H1 (cell line): ENCODE results near the gene CCL26. TPM values are rescaled to one million over a fixed set of nuclear protein-coding genes. Genes with fewer than 3 reads are reported as not detected.

Experiments used
- BACH1 ChIP-seq: IDR thresholded peaks from 2 replicates; pipeline ENCODE4 v1.6.1; 2012; ENCODE audit warnings: low read length, improper control_type of control experiment
- EP300 ChIP-seq, 2 experiments: IDR thresholded peaks; 1 replicate in 1 of 2; 2 replicates in 1 of 2; pipeline ENCODE4 v1.6.1; 2011 to 2012; ENCODE audit warnings: low read depth in 2 of 2, low read length in 2 of 2, mild to moderate bottlenecking in 2 of 2, borderline replicate concordance in 1 of 2, inconsistent platforms in 1 of 2, moderate library complexity in 1 of 2
- HDAC2 ChIP-seq, 2 experiments: fragments of 300-600 bp in 1 of 2; sonication (generic) in 1 of 2; IDR thresholded peaks; 2 replicates each; pipeline ENCODE4 v1.6.1; 2011 to 2012; ENCODE audit warnings: low read depth in 2 of 2, low read length in 2 of 2, mild to moderate bottlenecking in 2 of 2, moderate library complexity in 2 of 2, borderline replicate concordance in 1 of 2, inconsistent platforms in 1 of 2
- PHF8 ChIP-seq: fragments of 200-600 bp; sonication (generic); conservative IDR thresholded peaks from 2 replicates; pipeline ENCODE4 v1.7.1; 2012; ENCODE audit warnings: low read depth, mild to moderate bottlenecking, inconsistent platforms, low read length, moderate library complexity
- SIN3A ChIP-seq, 2 experiments: IDR thresholded peaks in 1 of 2; conservative IDR thresholded peaks in 1 of 2; 2 replicates each; pipeline ENCODE4 v1.6.1; 2011 to 2012; ENCODE audit warnings: low read length in 2 of 2, improper control_type of control experiment in 1 of 2, low read depth in 1 of 2, mild to moderate bottlenecking in 1 of 2
- SIRT6 ChIP-seq: IDR thresholded peaks from one replicate; pipeline ENCODE4 v1.7.1; 2012; ENCODE audit warnings: low read length, inconsistent platforms
- TAF7 ChIP-seq: optimal IDR thresholded peaks from 2 replicates; pipeline ENCODE3; 2011; ENCODE audit warnings: low read depth, mild to moderate bottlenecking, inconsistent platforms, low read length, moderate library complexity, borderline replicate concordance
- polyA plus RNA-seq, 7 experiments: library from polyadenylated mRNA; depleted of rRNA in 3 of 7; stranded (reverse) in 5 of 7; unstranded in 2 of 7; fragments of >200 nt in 5 of 7; fragments of 200-250 nt in 2 of 7; gene quantifications; 1 replicate in 5 of 7; 2 replicates in 1 of 7; 4 replicates in 1 of 7; pipeline versions ENCODE4 v1.2.1 to v1.2.3, GENCODE V29; 2011 to 2013; ENCODE audit warnings: missing spikeins in 2 of 7, mixed read lengths in 2 of 7
- total RNA-seq: library from RNA; stranded (reverse); fragmentation: NEBNext Ultra II Directional; extraction: Animal tissue kit (Norgen Biotek cat#: 25700); gene quantifications from 2 replicates; pipeline ENCODE4 v1.2.1, GENCODE V29; 2021
- TF ChIP-seq, protein P1 (sequence below): fragments of 300-600 bp; sonication (generic); IDR thresholded peaks from 2 replicates; pipeline ENCODE4 v1.7.1; 2012; ENCODE audit warnings: low read length, moderate library complexity, mild to moderate bottlenecking, inconsistent platforms; ENCODE audit not compliant: insufficient replicate concordance

CCL26 gene
- total and polyA plus RNA-seq, 2 of the 8 experiments (the other 6 are each of a cell fraction or from before 2014, with no cell fraction given), result 8.7 to 14.9 TPM

DNA sequence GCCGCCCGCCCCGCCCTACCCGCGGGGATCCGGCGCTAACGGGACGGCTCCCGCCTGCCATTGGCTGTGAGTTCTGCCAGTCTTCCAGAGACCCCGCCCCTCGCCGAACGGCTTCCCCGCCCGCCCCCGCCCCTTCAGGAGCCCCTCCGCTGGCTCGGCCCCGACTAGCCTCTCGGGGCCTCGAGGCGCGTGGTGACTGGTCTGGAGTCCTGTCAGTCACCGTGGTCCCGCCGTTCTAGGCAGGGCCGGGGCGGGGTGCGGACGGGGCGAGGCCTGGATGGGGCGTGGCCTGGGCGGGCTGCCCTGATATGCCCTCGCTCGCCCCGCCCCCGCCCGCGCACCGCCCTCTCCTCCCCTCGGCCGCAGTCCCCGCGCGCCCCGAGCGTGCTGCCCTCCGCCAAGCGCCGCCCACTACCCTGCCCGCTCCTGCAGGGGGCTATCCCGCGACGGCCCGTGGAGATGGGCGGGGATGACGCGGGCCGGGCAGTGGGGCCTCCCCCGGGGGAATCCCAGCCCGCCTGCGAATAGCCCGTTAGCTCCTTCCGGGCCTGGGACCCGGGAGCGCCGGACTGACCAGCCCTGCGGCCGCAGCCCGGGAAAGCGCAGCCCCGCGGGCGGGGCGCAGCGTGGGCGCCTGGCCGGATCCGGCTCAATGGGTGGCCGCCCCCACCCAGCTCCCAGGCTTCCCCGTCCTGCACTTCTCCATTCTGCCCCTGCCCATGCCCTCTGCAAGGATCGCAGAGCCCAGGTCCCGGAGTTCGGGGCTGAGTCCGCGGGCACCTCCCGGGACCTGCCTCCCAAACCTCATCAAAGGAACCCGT is 32.8 kb downstream of the CCL26 start (continued):
- 0 out of 4 replicates have a peak, but pooled peaks of 1 of the 2 experiments have one; percentile 31 for TF ChIP-seq SIN3A (conservative IDR thresholded peaks at IDR 0.05 in 1 of 2, IDR thresholded peaks at IDR 0.05 in 1 of 2; ENCODE audit: low read depth in 1 of 2, low read length in 2 of 2)
- no peak for TF ChIP-seq EP300 (IDR thresholded peaks at IDR 0.05; ENCODE audit: borderline replicate concordance in 1 of 2, low read depth in 2 of 2, low read length in 2 of 2)
- peak; percentile 26 for TF ChIP-seq TAF7
- TF ChIP-seq, protein P1, sequence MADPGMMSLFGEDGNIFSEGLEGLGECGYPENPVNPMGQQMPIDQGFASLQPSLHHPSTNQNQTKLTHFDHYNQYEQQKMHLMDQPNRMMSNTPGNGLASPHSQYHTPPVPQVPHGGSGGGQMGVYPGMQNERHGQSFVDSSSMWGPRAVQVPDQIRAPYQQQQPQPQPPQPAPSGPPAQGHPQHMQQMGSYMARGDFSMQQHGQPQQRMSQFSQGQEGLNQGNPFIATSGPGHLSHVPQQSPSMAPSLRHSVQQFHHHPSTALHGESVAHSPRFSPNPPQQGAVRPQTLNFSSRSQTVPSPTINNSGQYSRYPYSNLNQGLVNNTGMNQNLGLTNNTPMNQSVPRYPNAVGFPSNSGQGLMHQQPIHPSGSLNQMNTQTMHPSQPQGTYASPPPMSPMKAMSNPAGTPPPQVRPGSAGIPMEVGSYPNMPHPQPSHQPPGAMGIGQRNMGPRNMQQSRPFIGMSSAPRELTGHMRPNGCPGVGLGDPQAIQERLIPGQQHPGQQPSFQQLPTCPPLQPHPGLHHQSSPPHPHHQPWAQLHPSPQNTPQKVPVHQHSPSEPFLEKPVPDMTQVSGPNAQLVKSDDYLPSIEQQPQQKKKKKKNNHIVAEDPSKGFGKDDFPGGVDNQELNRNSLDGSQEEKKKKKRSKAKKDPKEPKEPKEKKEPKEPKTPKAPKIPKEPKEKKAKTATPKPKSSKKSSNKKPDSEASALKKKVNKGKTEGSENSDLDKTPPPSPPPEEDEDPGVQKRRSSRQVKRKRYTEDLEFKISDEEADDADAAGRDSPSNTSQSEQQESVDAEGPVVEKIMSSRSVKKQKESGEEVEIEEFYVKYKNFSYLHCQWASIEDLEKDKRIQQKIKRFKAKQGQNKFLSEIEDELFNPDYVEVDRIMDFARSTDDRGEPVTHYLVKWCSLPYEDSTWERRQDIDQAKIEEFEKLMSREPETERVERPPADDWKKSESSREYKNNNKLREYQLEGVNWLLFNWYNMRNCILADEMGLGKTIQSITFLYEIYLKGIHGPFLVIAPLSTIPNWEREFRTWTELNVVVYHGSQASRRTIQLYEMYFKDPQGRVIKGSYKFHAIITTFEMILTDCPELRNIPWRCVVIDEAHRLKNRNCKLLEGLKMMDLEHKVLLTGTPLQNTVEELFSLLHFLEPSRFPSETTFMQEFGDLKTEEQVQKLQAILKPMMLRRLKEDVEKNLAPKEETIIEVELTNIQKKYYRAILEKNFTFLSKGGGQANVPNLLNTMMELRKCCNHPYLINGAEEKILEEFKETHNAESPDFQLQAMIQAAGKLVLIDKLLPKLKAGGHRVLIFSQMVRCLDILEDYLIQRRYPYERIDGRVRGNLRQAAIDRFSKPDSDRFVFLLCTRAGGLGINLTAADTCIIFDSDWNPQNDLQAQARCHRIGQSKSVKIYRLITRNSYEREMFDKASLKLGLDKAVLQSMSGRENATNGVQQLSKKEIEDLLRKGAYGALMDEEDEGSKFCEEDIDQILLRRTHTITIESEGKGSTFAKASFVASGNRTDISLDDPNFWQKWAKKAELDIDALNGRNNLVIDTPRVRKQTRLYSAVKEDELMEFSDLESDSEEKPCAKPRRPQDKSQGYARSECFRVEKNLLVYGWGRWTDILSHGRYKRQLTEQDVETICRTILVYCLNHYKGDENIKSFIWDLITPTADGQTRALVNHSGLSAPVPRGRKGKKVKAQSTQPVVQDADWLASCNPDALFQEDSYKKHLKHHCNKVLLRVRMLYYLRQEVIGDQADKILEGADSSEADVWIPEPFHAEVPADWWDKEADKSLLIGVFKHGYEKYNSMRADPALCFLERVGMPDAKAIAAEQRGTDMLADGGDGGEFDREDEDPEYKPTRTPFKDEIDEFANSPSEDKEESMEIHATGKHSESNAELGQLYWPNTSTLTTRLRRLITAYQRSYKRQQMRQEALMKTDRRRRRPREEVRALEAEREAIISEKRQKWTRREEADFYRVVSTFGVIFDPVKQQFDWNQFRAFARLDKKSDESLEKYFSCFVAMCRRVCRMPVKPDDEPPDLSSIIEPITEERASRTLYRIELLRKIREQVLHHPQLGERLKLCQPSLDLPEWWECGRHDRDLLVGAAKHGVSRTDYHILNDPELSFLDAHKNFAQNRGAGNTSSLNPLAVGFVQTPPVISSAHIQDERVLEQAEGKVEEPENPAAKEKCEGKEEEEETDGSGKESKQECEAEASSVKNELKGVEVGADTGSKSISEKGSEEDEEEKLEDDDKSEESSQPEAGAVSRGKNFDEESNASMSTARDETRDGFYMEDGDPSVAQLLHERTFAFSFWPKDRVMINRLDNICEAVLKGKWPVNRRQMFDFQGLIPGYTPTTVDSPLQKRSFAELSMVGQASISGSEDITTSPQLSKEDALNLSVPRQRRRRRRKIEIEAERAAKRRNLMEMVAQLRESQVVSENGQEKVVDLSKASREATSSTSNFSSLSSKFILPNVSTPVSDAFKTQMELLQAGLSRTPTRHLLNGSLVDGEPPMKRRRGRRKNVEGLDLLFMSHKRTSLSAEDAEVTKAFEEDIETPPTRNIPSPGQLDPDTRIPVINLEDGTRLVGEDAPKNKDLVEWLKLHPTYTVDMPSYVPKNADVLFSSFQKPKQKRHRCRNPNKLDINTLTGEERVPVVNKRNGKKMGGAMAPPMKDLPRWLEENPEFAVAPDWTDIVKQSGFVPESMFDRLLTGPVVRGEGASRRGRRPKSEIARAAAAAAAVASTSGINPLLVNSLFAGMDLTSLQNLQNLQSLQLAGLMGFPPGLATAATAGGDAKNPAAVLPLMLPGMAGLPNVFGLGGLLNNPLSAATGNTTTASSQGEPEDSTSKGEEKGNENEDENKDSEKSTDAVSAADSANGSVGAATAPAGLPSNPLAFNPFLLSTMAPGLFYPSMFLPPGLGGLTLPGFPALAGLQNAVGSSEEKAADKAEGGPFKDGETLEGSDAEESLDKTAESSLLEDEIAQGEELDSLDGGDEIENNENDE, result no peak
- TF ChIP-seq PHF8, result peak; percentile 50; the same call in 1 of the 2 replicates
- peak; percentile 67 for TF ChIP-seq BACH1
- no peak for TF ChIP-seq SIRT6
- peak; percentile 67 to 95; a peak in 2 of 4 replicates for TF ChIP-seq HDAC2 (IDR thresholded peaks at IDR 0.05; ENCODE audit: borderline replicate concordance in 1 of 2, low read depth in 2 of 2, low read length in 2 of 2)
